PC-9 (cell line): ENCODE data around the gene EDEM1. TPM values are rescaled to one million over a fixed set of nuclear protein-coding genes. Genes with fewer than 3 reads are reported as not detected.

Source experiments
- BruUV-seq: library from RNA; stranded (reverse); fragments of 400-500 nt; replicated peaks from 2 replicates; lab custom pipeline; 2021; lab: Mats Ljungman, UMichigan
- CTCF ChIA-PET: fragments of 300-600 bp; sonication (Branson Sonifier 250); formaldehyde crosslinking; loops from one replicate; lab custom pipeline; 2022; ENCODE audit warnings: antibody characterized with exemption; lab: Charles Lee
- POLR2A ChIA-PET: fragments of 300-600 bp; sonication (Branson Sonifier 250); formaldehyde crosslinking; loops from one replicate; lab custom pipeline; 2022; ENCODE audit warnings: antibody characterized with exemption; ENCODE audit not compliant: unreplicated experiment; lab: Charles Lee
- DNase-seq, 2 experiments: peaks; one replicate each; pipeline versions ENCODE4 v3.0.0 to v3.0.0-alpha.2; 2015 to 2022; ENCODE audit warnings: mixed read lengths in 1 of 2
- H2AFZ ChIP-seq: fragments of 200-600 bp; sonication (generic); 2 replicates; pipeline ENCODE4 v1.8.1; 2017; ENCODE audit warnings: antibody characterized with exemption
- H3F3A ChIP-seq: fragments of 200-600 bp; sonication (generic); 2 replicates; pipeline ENCODE4 v1.8.1; 2017; ENCODE audit warnings: antibody characterized with exemption, mild to moderate bottlenecking, low read depth; ENCODE audit not compliant: insufficient read depth
- H3K27ac ChIP-seq: fragments of 200-600 bp; sonication (generic); 2 replicates; pipeline ENCODE4 v1.6.1; 2016; ENCODE audit warnings: mixed run types
- H3K27me3 ChIP-seq: fragments of 200-600 bp; sonication (generic); 2 replicates; pipeline ENCODE4 v1.6.1; 2016; ENCODE audit warnings: low read depth, mixed run types; ENCODE audit not compliant: insufficient read depth
- H3K36me3 ChIP-seq: fragments of 200-600 bp; sonication (generic); 2 replicates; pipeline ENCODE4 v1.6.1; 2016; ENCODE audit warnings: low read depth, mixed run types
- H3K4me1 ChIP-seq: fragments of 200-600 bp; sonication (generic); replicated peaks from 2 replicates; pipeline ENCODE4 v1.6.1; 2016; ENCODE audit warnings: mixed run types; ENCODE audit not compliant: insufficient read depth
- H3K4me2 ChIP-seq: fragments of 200-600 bp; sonication (generic); 2 replicates; pipeline ENCODE4 v1.6.1; 2017; ENCODE audit warnings: mixed run types
- H3K4me3 ChIP-seq: fragments of 200-600 bp; sonication (generic); 2 replicates; pipeline ENCODE4 v1.6.1; 2016; ENCODE audit warnings: mixed run types
- H3K79me2 ChIP-seq: fragments of 200-600 bp; sonication (generic); 2 replicates; pipeline ENCODE4 v1.6.1; 2017; ENCODE audit warnings: low read depth, mixed run types
- H3K9me2 ChIP-seq: fragments of 200-600 bp; sonication (generic); 2 replicates; pipeline ENCODE4 v1.8.1; 2017; ENCODE audit warnings: mild to moderate bottlenecking; ENCODE audit not compliant: insufficient read depth
- H3K9me3 ChIP-seq: fragments of 200-600 bp; sonication (generic); 2 replicates; pipeline ENCODE4 v1.8.1; 2016; ENCODE audit warnings: low read depth; ENCODE audit not compliant: insufficient read depth
- H4K20me1 ChIP-seq: fragments of 200-600 bp; sonication (generic); 2 replicates; pipeline ENCODE4 v1.8.1; 2017; ENCODE audit not compliant: insufficient read depth
- CTCF ChIP-seq: fragments of 200-600 bp; sonication (generic); conservative IDR thresholded peaks from 2 replicates; pipeline ENCODE4 v1.6.1; 2017; ENCODE audit warnings: mixed run types, antibody characterized with exemption, mild to moderate bottlenecking, moderate library complexity
- EZH2 ChIP-seq: fragments of 200-600 bp; sonication (generic); IDR thresholded peaks from 2 replicates; pipeline ENCODE4 v1.8.0; 2017; ENCODE audit warnings: antibody characterized with exemption, low read depth
- intact Hi-C: fragments of 100-400 bp; cut with micrococcal nuclease; formaldehyde crosslinking; loops from one replicate; pipeline ENCODE4 v1.10.0; 2022; ENCODE audit not compliant: unreplicated experiment
- total RNA-seq: library from RNA; stranded (reverse); gene quantifications from 2 replicates; pipeline ENCODE4 v1.2.3, GENCODE V29; 2021

EDEM1 gene
- total RNA-seq, 1 experiment from 2014 or later, result 55.9 TPM

- no peak overlapping the region for H3K27ac ChIP-seq
- intact Hi-C loops, result no loop called here
- TF ChIP-seq EZH2 (no peak), CTCF (peak; percentile 45)
- DNase-seq, result no peak
- no peaks in the 10 kb centered on the region for H3K9me2 ChIP-seq
- BruUV-seq, result no TSS peak
- ChIA-PET POLR2A (no interaction called here), CTCF (interaction anchor here (0.6 to 1.0 kb wide), 2 partner anchors 103 to 550 kb away, joined by 3 to 4 read pairs; no protein-coding TSS in a partner anchor)
- H3K79me2 ChIP-seq, result no peaks in the 10 kb centered on the region
- no peaks in the 10 kb centered on the region for H3K4me1 ChIP-seq
- H3K27me3 ChIP-seq, result no peaks in the 10 kb centered on the region
- H3K36me3 ChIP-seq, result no peaks in the 10 kb centered on the region
- H3K4me3 ChIP-seq, result no peak overlapping the region
- no peak overlapping the region for H3K4me2 ChIP-seq
- H3K9me3 ChIP-seq, result no peaks in the 10 kb centered on the region
- no peaks in the 10 kb centered on the region for H3F3A ChIP-seq
- no peak overlapping the region for H2AFZ ChIP-seq
- no peaks in the 10 kb centered on the region for H4K20me1 ChIP-seq
Observed at GRCh38 chr3:5226783-5227182, 39.3 kb downstream of the EDEM1 start.

- H3K79me2 ChIP-seq, result no peaks in the 10 kb centered on the region
- H3K4me2 ChIP-seq, result no peak overlapping the region
- H3F3A ChIP-seq, result no peaks in the 10 kb centered on the region
- BruUV-seq, result no TSS peak
- no peak overlapping the region for H3K27ac ChIP-seq
- DNase-seq, result no peak
- H3K9me3 ChIP-seq, result no peaks in the 10 kb centered on the region
- intact Hi-C loops, result no loop called here
- H3K4me1 ChIP-seq, result no peaks in the 10 kb centered on the region
- no peak for TF ChIP-seq CTCF
- TF ChIP-seq EZH2, result no peak
- no peaks in the 10 kb centered on the region for H4K20me1 ChIP-seq
- ChIA-PET POLR2A (no interaction called here), CTCF (no interaction called here)
- no peak overlapping the region for H2AFZ ChIP-seq
- no peaks in the 10 kb centered on the region for H3K27me3 ChIP-seq
- H3K36me3 ChIP-seq, result no peaks in the 10 kb centered on the region
- H3K4me3 ChIP-seq, result no peak overlapping the region
- H3K9me2 ChIP-seq, result no peaks in the 10 kb centered on the region
Observed at GRCh38 chr3:5227812-5228211, 40.3 kb downstream of the EDEM1 start.

GRCh38 chr3:5229414-5229813 is 41.9 kb downstream of the EDEM1 start:
- no peak overlapping the region for H3K4me2 ChIP-seq
- H3F3A ChIP-seq, result no peaks in the 10 kb centered on the region
- BruUV-seq, result no TSS peak
- H3K27me3 ChIP-seq, result no peaks in the 10 kb centered on the region
- DNase-seq, result no peak
- no peak overlapping the region for H2AFZ ChIP-seq
- ChIA-PET POLR2A (no interaction called here), CTCF (no interaction called here)
- H3K9me3 ChIP-seq, result no peaks in the 10 kb centered on the region
- H3K4me3 ChIP-seq, result no peak overlapping the region
- intact Hi-C loops, result no loop called here
- no peak for TF ChIP-seq CTCF
- TF ChIP-seq EZH2, result no peak
- H4K20me1 ChIP-seq, result no peaks in the 10 kb centered on the region
- no peaks in the 10 kb centered on the region for H3K36me3 ChIP-seq
- H3K79me2 ChIP-seq, result no peaks in the 10 kb centered on the region
- no peaks in the 10 kb centered on the region for H3K9me2 ChIP-seq
- no peaks in the 10 kb centered on the region for H3K4me1 ChIP-seq
- H3K27ac ChIP-seq, result no peak overlapping the region
